Osteoblast (primary cell): ENCODE measurements around the gene FRMPD2. TPM values are rescaled to one million over a fixed set of nuclear protein-coding genes. Genes with fewer than 3 reads are reported as not detected.

Experiments used
- DNase-seq: peaks from one replicate; pipeline ENCODE4 v3.0.0; 2011; ENCODE audit warnings: low spot score, mixed read lengths; ENCODE audit not compliant: insufficient read length; ENCODE audit errors: missing footprints
- H2AFZ ChIP-seq: 2 replicates; pipeline ENCODE4 v1.6.0; 2011; ENCODE audit warnings: mild to moderate bottlenecking, low read length
- H3K27ac ChIP-seq: 2 replicates; pipeline ENCODE4 v1.5.1; 2011; ENCODE audit warnings: mild to moderate bottlenecking, low read depth, low read length, moderate library complexity
- H3K27me3 ChIP-seq: 2 replicates; pipeline ENCODE4 v1.6.0; 2012; ENCODE audit warnings: mild to moderate bottlenecking, control low read depth, inconsistent platforms, low read length, moderate library complexity; ENCODE audit not compliant: insufficient read depth
- H3K36me3 ChIP-seq: 2 replicates; pipeline ENCODE4 v1.5.1; 2011; ENCODE audit warnings: mild to moderate bottlenecking, low read length, control low read depth, moderate library complexity; ENCODE audit not compliant: insufficient read depth
- H3K4me1 ChIP-seq: 2 replicates; pipeline ENCODE4 v1.5.1; 2011; ENCODE audit warnings: mild to moderate bottlenecking, low read length, control low read depth, moderate library complexity; ENCODE audit not compliant: insufficient read depth
- H3K4me2 ChIP-seq: 2 replicates; pipeline ENCODE4 v1.6.0; 2011; ENCODE audit warnings: mild to moderate bottlenecking, low read length; ENCODE audit not compliant: insufficient read depth
- H3K4me3 ChIP-seq: fragments of 200-600 bp; sonication (generic); 3 replicates; pipeline ENCODE4 v1.5.1; 2012; ENCODE audit warnings: mild to moderate bottlenecking, low read length, inconsistent platforms; ENCODE audit not compliant: insufficient read depth
- H3K79me2 ChIP-seq: 2 replicates; pipeline ENCODE4 v1.6.0; 2012; ENCODE audit warnings: mild to moderate bottlenecking, low read length, control low read depth, inconsistent platforms; ENCODE audit not compliant: insufficient read depth
- H3K9me3 ChIP-seq: 2 replicates; pipeline ENCODE4 v1.5.1; 2011; ENCODE audit warnings: low read depth, low read length, control low read depth
- H4K20me1 ChIP-seq: 2 replicates; pipeline ENCODE4 v1.6.0; 2012; ENCODE audit warnings: mild to moderate bottlenecking, low read length, control low read depth; ENCODE audit not compliant: insufficient read depth
- total RNA-seq: library from RNA; depleted of rRNA; stranded (reverse); fragments of >200 nt; gene quantifications from 2 replicates; pipeline ENCODE4 v1.2.3, GENCODE V29; 2012
- TF ChIP-seq, protein P1 (sequence below): IDR thresholded peaks from 2 replicates; pipeline ENCODE4 v1.5.1; 2011; ENCODE audit warnings: mild to moderate bottlenecking, low read depth, low read length, moderate library complexity; ENCODE audit errors: extremely low read depth

FRMPD2 gene
- total RNA-seq, 1 donor, result not detected

DNA sequence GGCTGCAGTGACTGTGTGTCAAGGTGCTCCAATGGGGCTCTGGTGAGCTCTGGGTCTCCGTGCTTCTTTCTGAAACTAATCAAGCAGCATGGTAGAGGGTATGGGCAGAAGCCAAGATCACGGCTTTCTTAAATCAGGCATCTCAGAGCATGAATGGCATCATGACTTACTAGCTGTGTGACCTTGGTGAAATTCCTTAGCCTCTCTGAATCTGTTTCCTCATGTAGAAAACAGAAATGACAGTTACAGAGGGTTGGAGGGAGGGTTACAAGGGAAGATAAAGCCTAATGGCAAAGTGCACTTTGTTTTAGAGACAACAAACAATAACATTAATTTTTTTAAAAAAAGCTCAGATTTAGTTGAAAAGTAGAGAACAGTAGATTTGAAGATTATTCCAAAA is 34.9 kb downstream of the FRMPD2 start:
- H3K9me3 ChIP-seq, result no peaks in the 10 kb centered on the region
- no peak overlapping the region for H2AFZ ChIP-seq
- no peak overlapping the region for H3K27ac ChIP-seq
- H3K4me3 ChIP-seq, result no peak overlapping the region
- H4K20me1 ChIP-seq, result no peaks in the 10 kb centered on the region
- no peaks in the 10 kb centered on the region for H3K4me1 ChIP-seq
- TF ChIP-seq, protein P1, sequence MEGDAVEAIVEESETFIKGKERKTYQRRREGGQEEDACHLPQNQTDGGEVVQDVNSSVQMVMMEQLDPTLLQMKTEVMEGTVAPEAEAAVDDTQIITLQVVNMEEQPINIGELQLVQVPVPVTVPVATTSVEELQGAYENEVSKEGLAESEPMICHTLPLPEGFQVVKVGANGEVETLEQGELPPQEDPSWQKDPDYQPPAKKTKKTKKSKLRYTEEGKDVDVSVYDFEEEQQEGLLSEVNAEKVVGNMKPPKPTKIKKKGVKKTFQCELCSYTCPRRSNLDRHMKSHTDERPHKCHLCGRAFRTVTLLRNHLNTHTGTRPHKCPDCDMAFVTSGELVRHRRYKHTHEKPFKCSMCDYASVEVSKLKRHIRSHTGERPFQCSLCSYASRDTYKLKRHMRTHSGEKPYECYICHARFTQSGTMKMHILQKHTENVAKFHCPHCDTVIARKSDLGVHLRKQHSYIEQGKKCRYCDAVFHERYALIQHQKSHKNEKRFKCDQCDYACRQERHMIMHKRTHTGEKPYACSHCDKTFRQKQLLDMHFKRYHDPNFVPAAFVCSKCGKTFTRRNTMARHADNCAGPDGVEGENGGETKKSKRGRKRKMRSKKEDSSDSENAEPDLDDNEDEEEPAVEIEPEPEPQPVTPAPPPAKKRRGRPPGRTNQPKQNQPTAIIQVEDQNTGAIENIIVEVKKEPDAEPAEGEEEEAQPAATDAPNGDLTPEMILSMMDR, result no peak
- H3K79me2 ChIP-seq, result no peaks in the 10 kb centered on the region
- H3K36me3 ChIP-seq, result no peaks in the 10 kb centered on the region
- DNase-seq, result no peak
- H3K4me2 ChIP-seq, result no peak overlapping the region
- peaks cover 16% of the 10 kb centered on the region for H3K27me3 ChIP-seq

DNA sequence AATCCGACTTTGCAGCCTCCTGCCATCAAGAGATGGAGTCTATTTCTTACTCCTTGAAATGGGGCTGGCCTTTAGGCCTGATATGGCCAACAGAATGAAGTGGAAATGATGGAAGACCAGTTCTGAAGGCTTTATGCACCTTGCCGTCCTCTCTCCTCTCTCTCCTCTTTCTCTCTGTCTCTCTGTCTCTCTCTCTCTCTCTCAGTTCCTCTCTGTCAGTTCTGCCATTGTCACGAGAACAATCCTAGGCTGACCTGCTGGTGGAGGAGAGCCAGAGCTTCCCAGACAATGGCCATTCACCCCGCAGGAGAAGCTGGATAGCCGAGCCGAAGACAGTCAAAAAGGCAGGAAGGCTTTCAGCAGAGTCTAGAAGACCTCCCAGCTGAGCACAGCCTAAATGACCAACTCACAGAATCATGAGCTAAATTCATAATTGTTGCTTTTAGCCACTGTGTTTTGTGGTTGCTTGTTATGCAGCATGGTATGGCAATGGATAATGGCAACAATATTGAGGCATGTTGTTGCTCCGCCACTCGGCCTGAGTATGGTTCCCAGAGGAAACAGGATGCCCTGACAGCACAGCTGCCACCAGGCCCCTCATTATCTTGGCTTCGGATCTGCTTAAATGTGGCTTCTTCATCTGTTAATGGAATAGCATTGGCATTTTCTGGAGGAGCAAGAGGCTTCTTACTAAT is 35.5 kb downstream of the FRMPD2 start:
- H3K79me2 ChIP-seq, result no peaks in the 10 kb centered on the region
- no peaks in the 10 kb centered on the region for H4K20me1 ChIP-seq
- no peak overlapping the region for H3K4me2 ChIP-seq
- no peak overlapping the region for H3K27ac ChIP-seq
- H3K4me1 ChIP-seq, result no peaks in the 10 kb centered on the region
- no peak overlapping the region for H3K4me3 ChIP-seq
- no peaks in the 10 kb centered on the region for H3K36me3 ChIP-seq
- H3K9me3 ChIP-seq, result no peaks in the 10 kb centered on the region
- H3K27me3 ChIP-seq, result peaks cover 12% of the 10 kb centered on the region
- no peak for DNase-seq
- TF ChIP-seq, protein P1, result no peak
- H2AFZ ChIP-seq, result no peak overlapping the region

DNA sequence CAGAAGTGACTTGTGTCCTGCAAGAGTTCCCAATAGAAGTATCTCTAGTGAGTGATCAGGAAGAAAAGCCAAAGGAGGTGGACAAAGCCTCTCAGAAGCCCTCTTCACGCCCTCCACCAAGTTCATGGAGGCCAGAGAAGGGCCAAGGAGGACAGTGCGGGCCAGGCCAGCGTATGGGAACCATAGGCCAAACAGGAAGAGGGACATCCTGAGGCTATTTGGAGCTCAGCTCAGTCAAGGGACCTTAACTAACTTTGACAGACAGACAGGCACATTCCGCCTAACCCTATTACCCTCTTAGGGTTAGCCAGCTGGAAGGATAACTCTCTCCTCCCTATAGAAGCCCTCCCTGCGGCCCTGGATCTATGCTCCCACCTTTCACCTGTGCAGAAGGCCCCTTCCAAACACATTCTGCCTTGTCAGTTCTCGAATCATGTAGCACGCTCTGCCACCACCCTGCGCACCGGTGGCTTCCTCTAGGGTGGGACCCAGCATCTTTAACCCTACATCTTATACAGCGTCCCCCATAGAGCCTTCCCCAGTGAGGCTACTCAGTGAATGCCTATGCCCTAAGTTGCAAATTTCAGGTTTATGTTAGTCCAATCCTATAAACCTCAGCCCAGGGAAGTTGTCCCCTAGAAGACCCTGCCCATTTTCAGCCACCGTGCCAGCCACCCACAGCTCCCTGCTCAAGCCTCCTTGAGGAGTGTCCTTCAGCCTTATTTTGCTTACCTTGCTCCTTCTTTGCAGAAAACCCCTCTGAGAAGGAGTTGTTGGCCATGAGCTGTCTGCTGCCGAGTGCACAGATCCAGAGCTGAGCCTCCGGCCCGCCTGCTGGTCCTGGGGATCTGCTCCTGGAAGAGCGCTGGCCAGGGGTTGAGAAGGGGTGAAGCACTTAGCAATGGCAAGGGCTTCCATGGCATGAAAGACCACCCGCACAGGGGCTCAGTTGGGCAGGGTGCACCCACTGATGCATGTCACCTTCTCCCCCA is 36.9 kb downstream of the FRMPD2 start:
- Histone ChIP-seq H3K9me3 (no peaks in the 10 kb centered on the region), H3K4me1 (no peaks in the 10 kb centered on the region), H3K27me3 (peaks cover 12% of the 10 kb centered on the region), H3K27ac (no peak overlapping the region), H3K4me3 (no peak overlapping the region), H4K20me1 (no peaks in the 10 kb centered on the region), H3K4me2 (no peak overlapping the region), H3K79me2 (no peaks in the 10 kb centered on the region), H2AFZ (no peak overlapping the region), H3K36me3 (no peaks in the 10 kb centered on the region)
- TF ChIP-seq, protein P1, result no peak
- DNase-seq, result no peak

DNA sequence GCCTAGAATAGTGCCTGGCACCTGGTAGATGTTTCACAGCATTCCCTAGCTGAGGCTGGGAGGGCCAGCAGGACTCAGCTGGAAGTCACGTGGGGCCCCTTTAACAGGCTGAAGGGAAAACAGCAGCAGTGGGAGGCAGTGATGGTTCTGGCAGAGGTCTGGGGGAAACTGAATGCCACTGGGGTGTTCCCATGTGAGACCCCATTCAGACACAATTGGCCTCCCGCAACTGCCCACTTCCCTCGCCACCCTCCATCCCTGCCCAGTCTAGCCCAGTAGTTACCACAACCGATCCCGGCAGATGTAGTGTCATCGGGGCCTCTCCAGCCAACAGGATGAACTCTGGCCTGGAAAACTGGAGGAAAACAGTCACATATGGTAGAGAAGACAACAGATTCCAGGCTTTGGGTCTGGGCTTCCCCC is 38.3 kb downstream of the FRMPD2 start:
- H3K79me2 ChIP-seq, result no peaks in the 10 kb centered on the region
- H4K20me1 ChIP-seq, result no peaks in the 10 kb centered on the region
- H3K4me1 ChIP-seq, result no peaks in the 10 kb centered on the region
- H2AFZ ChIP-seq, result no peak overlapping the region
- H3K9me3 ChIP-seq, result no peaks in the 10 kb centered on the region
- no peak overlapping the region for H3K4me2 ChIP-seq
- H3K27me3 ChIP-seq, result peaks cover 9% of the 10 kb centered on the region
- TF ChIP-seq, protein P1, result no peak
- H3K36me3 ChIP-seq, result no peaks in the 10 kb centered on the region
- H3K4me3 ChIP-seq, result no peak overlapping the region
- DNase-seq, result no peak
- no peak overlapping the region for H3K27ac ChIP-seq
